Activated CD4-positive, alpha-beta T cell treated with anti-CD3 and anti-CD28 coated beads, Interleukin-2, amount 10 ng/mL, durations not matched to agents 24 days and 14 days (primary cell): Measurements from ENCODE around the gene NT5DC3. TPM values are rescaled to one million over a fixed set of nuclear protein-coding genes. Genes with fewer than 3 reads are reported as not detected.

ENCODE experiments used
- DNase-seq: peaks from one replicate; pipeline ENCODE4 v3.0.0; 2022
- H3K27ac Mint-ChIP-seq: one replicate; pipeline ENCODE4 v1.8.0; 2022; ENCODE audit warnings: mild to moderate bottlenecking, mixed read lengths
- H3K27me3 Mint-ChIP-seq: one replicate; pipeline ENCODE4 v1.8.0; 2022; ENCODE audit warnings: mixed read lengths
- H3K36me3 Mint-ChIP-seq: one replicate; pipeline ENCODE4 v1.8.0; 2022; ENCODE audit warnings: low read depth, mild to moderate bottlenecking, mixed read lengths
- H3K4me1 Mint-ChIP-seq: one replicate; pipeline ENCODE4 v1.8.0; 2021; ENCODE audit warnings: mixed read lengths
- H3K4me3 Mint-ChIP-seq: one replicate; pipeline ENCODE4 v1.8.0; 2022; ENCODE audit warnings: mild to moderate bottlenecking, moderate library complexity, mixed read lengths
- H3K9me3 Mint-ChIP-seq: one replicate; pipeline ENCODE4 v1.8.0; 2021; ENCODE audit warnings: mixed read lengths
- intact Hi-C: fragments of 100-400 bp; cut with micrococcal nuclease; formaldehyde crosslinking; loops from one replicate; pipeline ENCODE4 v1.15.1; 2023
- total RNA-seq: library from RNA; stranded (reverse); gene quantifications from 2 replicates; pipeline ENCODE4 v1.2.3, GENCODE V29; 2022

NT5DC3 gene
- total RNA-seq, 1 donor from 2014 or later: 14.9 TPM

DNA sequence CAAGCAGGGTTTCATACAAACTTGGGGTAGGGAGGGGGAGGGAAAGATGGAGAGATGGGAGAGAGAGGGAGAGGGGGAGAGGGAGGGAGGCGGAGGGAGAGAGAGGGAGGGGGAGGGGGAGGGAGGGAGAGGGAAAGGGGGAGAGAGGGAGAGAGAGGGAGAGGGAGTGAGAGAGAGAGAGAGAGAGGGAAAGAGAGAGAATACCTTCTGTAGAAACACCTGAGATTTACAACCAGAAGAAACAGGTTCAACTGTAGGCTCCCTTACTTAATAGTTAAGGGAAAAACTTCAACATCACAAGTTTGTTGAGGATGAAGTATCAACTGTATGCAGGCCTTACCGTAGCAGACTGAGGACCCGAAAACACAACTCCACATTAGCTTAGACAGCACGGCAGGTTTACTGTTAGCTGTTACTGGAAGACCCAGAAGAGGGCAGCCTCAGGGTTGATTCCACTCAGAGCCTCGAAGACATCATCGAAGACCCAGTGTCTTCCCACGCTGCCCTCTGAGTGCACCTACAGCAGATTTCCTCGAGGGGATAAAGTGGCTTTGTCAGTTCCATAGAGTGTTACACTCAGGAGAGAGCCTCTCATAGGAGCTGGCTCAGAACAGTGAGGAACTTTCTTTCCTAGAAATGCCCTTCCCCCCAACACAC is 72.4 kb downstream of the NT5DC3 start:
- Mint-ChIP-seq H3K4me1 (peaks cover 2% of the 10 kb centered on the region), H3K27ac (no peak overlapping the region), H3K27me3 (no peaks in the 10 kb centered on the region), H3K36me3 (no peaks in the 10 kb centered on the region), H3K4me3 (no peak overlapping the region), H3K9me3 (no peaks in the 10 kb centered on the region)
- no peak for DNase-seq
- intact Hi-C loops: no loop called here

DNA sequence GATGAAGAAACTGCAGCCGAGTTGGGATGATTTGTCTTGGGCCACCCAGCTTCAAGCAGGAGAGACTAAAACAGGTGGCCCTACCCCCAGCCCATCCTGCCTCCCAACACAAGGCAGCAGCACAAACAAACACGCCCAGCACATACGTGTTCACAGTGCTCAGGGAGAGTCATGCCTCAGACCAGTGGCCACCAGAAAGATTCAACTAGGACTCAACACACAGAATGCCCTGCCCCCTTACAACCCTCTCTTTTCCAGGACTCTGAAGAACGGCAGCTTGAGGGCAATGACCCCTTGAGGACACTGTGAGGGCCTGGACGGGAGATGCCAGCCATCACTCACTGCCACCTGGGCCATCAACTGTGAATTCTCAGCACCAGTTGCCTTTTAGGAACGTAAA is 75.0 kb downstream of the NT5DC3 start:
- Mint-ChIP-seq H3K4me3 (no peak overlapping the region), H3K27ac (no peak overlapping the region), H3K9me3 (no peaks in the 10 kb centered on the region)

GRCh38 chr12:103765322-103765721 is 75.7 kb downstream of the NT5DC3 start:
- Mint-ChIP-seq H3K36me3 (no peaks in the 10 kb centered on the region), H3K27me3 (no peaks in the 10 kb centered on the region), H3K9me3 (no peaks in the 10 kb centered on the region), H3K27ac (no peak overlapping the region), H3K4me3 (no peak overlapping the region), H3K4me1 (peaks cover 2% of the 10 kb centered on the region)
- intact Hi-C loops: no loop called here
- DNase-seq: no peak

More for the DNA sequence above, 75.0 kb downstream of the NT5DC3 start:
- Mint-ChIP-seq H3K4me1 (peaks cover 2% of the 10 kb centered on the region), H3K36me3 (no peaks in the 10 kb centered on the region), H3K27me3 (no peaks in the 10 kb centered on the region)
- no peak for DNase-seq
- intact Hi-C loops: no loop called here

GRCh38 chr12:103762473-103762872 is 78.6 kb downstream of the NT5DC3 start:
- no peaks in the 10 kb centered on the region for H3K27me3 Mint-ChIP-seq

GRCh38 chr12:103758310-103759089 is 82.5 kb downstream of the NT5DC3 start:
- Mint-ChIP-seq H3K4me1 (no peaks in the 10 kb centered on the region), H3K4me3 (no peak overlapping the region), H3K36me3 (no peaks in the 10 kb centered on the region), H3K9me3 (no peaks in the 10 kb centered on the region), H3K27me3 (no peaks in the 10 kb centered on the region), H3K27ac (no peak overlapping the region)
- intact Hi-C loops: no loop called here
- no peak for DNase-seq

More at GRCh38 chr12:103762473-103762872, 78.6 kb downstream of the NT5DC3 start:
- no peak for DNase-seq
- intact Hi-C loops: no loop called here
- Mint-ChIP-seq H3K27ac (no peak overlapping the region), H3K36me3 (no peaks in the 10 kb centered on the region), H3K4me3 (no peak overlapping the region), H3K4me1 (peaks cover 2% of the 10 kb centered on the region), H3K9me3 (no peaks in the 10 kb centered on the region)

- intact Hi-C loops: no loop called here
- Mint-ChIP-seq H3K4me1 (no peaks in the 10 kb centered on the region), H3K4me3 (no peak overlapping the region), H3K27me3 (no peaks in the 10 kb centered on the region), H3K9me3 (no peaks in the 10 kb centered on the region), H3K27ac (peak overlapping the region; percentile 11), H3K36me3 (no peaks in the 10 kb centered on the region)
- no peak for DNase-seq
These were observed 83.8 kb downstream of the NT5DC3 start for GRCh38 chr12:103757248-103757647.

DNA sequence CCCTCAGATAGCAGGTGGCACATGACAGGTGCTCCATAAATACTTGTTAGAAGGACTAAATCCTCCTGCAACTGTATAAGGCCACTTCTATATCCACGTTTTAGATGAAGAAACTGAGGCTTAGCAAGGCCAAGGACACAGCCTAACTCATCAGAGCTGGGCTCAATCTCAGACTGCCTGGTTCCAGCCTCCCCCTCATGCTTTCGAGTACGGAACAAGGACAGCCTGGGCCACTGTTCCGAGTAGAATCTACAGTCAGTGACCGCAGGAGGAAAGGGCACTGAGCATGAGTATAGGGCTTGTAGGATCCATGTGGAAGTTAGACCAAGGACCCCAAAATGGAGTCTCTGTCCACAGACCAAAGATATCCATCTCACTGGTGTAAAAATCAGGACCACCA is 84.6 kb downstream of the NT5DC3 start:
- Mint-ChIP-seq H3K27ac (no peak overlapping the region), H3K9me3 (no peaks in the 10 kb centered on the region), H3K36me3 (no peaks in the 10 kb centered on the region), H3K4me1 (no peaks in the 10 kb centered on the region), H3K4me3 (no peak overlapping the region), H3K27me3 (peaks cover 2% of the 10 kb centered on the region)
- DNase-seq: no peak
- intact Hi-C loops: no loop called here

- H3K36me3 Mint-ChIP-seq: no peaks in the 10 kb centered on the region
- H3K4me1 Mint-ChIP-seq: no peaks in the 10 kb centered on the region
- H3K4me3 Mint-ChIP-seq: no peak overlapping the region
- H3K27me3 Mint-ChIP-seq: peaks cover 6% of the 10 kb centered on the region
- H3K27ac Mint-ChIP-seq: no peak overlapping the region
- intact Hi-C loops: no loop called here
- H3K9me3 Mint-ChIP-seq: no peaks in the 10 kb centered on the region
- no peak for DNase-seq
These were observed 85.6 kb downstream of the NT5DC3 start for GRCh38 chr12:103755425-103755824.

- Mint-ChIP-seq H3K27ac (no peak overlapping the region), H3K4me1 (no peaks in the 10 kb centered on the region), H3K27me3 (peaks cover 9% of the 10 kb centered on the region), H3K9me3 (no peaks in the 10 kb centered on the region), H3K36me3 (no peaks in the 10 kb centered on the region), H3K4me3 (no peak overlapping the region)
- intact Hi-C loops: no loop called here
- no peak for DNase-seq
These were observed 89.4 kb downstream of the NT5DC3 start for GRCh38 chr12:103751600-103751999.

DNA sequence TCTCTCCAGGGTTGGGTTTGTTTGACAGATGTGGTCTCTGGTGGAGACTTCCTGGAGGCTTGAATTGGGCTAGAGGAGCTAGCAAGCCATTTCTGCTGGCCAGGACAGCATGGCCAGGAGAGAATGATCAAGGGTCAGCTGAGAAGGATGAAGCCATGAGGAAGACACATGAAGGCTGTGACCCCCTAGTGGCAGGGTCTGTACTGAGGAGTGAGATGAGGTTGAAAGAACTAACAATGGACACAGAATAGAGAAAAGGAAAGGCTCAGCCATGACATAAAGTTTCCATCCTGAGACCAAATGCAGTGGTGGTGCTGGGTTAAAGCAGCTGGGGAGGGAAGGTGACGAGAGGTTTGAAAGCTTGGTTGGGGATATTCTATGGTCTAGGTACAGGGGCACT is 89.9 kb downstream of the NT5DC3 start:
- intact Hi-C loops: no loop called here
- H3K27me3 Mint-ChIP-seq: peaks cover 9% of the 10 kb centered on the region
- no peak overlapping the region for H3K27ac Mint-ChIP-seq
- no peak overlapping the region for H3K4me3 Mint-ChIP-seq
- H3K9me3 Mint-ChIP-seq: no peaks in the 10 kb centered on the region
- no peaks in the 10 kb centered on the region for H3K36me3 Mint-ChIP-seq
- H3K4me1 Mint-ChIP-seq: no peaks in the 10 kb centered on the region
- no peak for DNase-seq

GRCh38 chr12:103748875-103749274 is 92.2 kb downstream of the NT5DC3 start:
- H3K36me3 Mint-ChIP-seq: no peaks in the 10 kb centered on the region
- no peak for DNase-seq
- peaks cover 9% of the 10 kb centered on the region for H3K27me3 Mint-ChIP-seq
- no peaks in the 10 kb centered on the region for H3K4me1 Mint-ChIP-seq
- H3K27ac Mint-ChIP-seq: no peak overlapping the region
- no peaks in the 10 kb centered on the region for H3K9me3 Mint-ChIP-seq
- no peak overlapping the region for H3K4me3 Mint-ChIP-seq
- intact Hi-C loops: no loop called here

- intact Hi-C loops: no loop called here
- no peak overlapping the region for H3K27ac Mint-ChIP-seq
- no peaks in the 10 kb centered on the region for H3K4me1 Mint-ChIP-seq
- no peak overlapping the region for H3K4me3 Mint-ChIP-seq
- H3K9me3 Mint-ChIP-seq: no peaks in the 10 kb centered on the region
- DNase-seq: no peak
- H3K36me3 Mint-ChIP-seq: no peaks in the 10 kb centered on the region
- H3K27me3 Mint-ChIP-seq: peaks cover 9% of the 10 kb centered on the region
These were observed 93.0 kb downstream of the NT5DC3 start for GRCh38 chr12:103748002-103748401.

GRCh38 chr12:103745962-103746361 is 95.1 kb downstream of the NT5DC3 start:
- no peak overlapping the region for H3K4me3 Mint-ChIP-seq
- no peaks in the 10 kb centered on the region for H3K9me3 Mint-ChIP-seq
- no peak overlapping the region for H3K27ac Mint-ChIP-seq
- intact Hi-C loops: no loop called here
- peaks cover 3% of the 10 kb centered on the region for H3K27me3 Mint-ChIP-seq
- DNase-seq: no peak
- no peaks in the 10 kb centered on the region for H3K36me3 Mint-ChIP-seq
- H3K4me1 Mint-ChIP-seq: no peaks in the 10 kb centered on the region

DNA sequence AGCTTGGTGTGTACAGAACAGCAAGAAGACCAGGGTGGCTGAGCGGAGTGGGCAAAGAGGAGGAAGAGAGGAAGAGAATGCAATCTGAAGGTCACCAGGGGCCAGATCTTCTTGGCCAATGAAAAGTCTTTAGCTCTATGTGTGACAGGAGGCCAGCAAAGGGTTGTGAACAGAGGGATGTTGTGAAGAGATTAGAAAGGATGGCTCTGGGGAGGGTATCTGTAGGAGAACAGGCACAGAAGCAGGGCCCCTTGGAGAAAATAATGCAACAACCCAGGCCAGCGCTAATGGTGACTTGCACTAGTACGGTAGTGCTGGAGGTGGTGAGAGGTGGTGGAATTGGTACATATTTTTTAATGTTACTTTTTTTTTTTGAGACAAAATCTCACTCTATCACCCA is 97.2 kb downstream of the NT5DC3 start:
- H3K9me3 Mint-ChIP-seq: no peaks in the 10 kb centered on the region
- H3K36me3 Mint-ChIP-seq: no peaks in the 10 kb centered on the region
- intact Hi-C loops: no loop called here
- no peak for DNase-seq
- no peak overlapping the region for H3K27ac Mint-ChIP-seq
- no peak overlapping the region for H3K4me3 Mint-ChIP-seq
- H3K27me3 Mint-ChIP-seq: no peaks in the 10 kb centered on the region
- H3K4me1 Mint-ChIP-seq: no peaks in the 10 kb centered on the region
